ENCODE measurements around the gene TMEM213.

The TMEM213 gene

GRCh38 chr7:138878051-138878450, 80.3 kb downstream of the TMEM213 start:
- no peak for DNase-seq

- DNase-seq, result no peak
Measured at GRCh38 chr7:138878856-138879255, 81.1 kb downstream of the TMEM213 start.

- DNase-seq, result no peak
Measured at GRCh38 chr7:138879356-138879755, 81.6 kb downstream of the TMEM213 start.

DNA sequence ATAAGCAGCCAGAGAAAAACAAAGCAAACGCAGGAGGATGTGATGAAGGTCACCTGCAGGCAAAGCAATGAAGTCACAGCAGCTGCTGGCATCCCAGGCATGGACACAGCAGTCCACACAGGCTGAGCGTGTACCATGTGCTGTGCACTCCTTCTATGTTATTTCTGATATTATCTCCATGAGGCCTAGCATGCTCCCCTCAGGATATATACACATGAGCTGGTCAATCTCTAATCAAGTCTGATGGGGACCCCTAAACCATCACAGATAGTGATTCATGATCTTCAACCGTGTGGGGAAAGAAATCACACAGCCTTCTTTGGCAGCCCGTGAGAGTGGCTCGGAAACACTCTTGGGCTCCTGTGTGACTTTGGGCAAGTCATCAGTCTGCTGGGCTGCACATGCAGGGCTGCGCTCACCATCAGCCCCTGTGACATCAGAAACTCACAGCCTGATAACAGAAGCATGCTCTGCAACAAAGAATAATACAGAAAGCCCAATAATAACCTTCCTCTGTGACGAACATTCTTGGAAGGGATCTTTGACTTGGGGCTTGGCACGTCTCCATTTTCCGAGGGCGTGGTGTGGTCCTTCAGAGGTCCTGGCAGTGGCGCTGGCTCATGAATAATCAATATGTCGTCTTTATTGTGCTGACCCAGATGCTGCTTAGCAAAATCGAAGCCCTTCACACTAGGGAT, 83.2 kb downstream of the TMEM213 start:
- DNase-seq, result peak; percentile 22

DNA sequence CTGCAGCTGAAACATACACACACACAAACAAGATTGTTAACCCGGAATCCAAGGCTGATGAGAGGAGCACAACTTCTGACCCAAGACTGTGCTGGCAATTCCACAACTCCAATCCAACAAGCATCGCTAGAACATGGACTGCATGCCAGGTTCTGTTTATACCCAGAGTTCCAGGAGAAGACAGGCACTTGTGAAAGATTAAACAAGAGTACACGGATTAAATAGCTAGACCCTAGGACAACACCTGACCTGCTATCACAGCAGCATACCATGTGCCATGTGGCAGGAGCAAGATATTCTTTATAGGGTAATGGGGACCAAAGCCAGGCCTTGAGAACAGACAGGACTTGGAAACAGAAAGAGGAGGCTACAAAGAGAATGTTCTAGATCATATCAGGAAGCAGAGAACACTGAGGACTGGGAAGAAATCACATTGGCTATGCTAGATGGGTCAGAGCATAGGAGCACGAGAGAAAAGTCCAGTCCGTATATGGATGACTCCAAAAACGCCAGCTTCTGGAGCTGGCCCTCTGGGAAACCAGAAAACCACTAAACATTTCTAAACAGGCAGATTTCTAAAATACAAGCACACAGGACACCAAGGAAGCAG, 83.9 kb downstream of the TMEM213 start:
- DNase-seq, result no peak

- DNase-seq, result no peak
Measured at GRCh38 chr7:138882249-138882648, 84.5 kb downstream of the TMEM213 start.

- peak; percentile 61 for DNase-seq
Measured at GRCh38 chr7:138885383-138886147, 87.8 kb downstream of the TMEM213 start.

GRCh38 chr7:138886501-138886917, 88.7 kb downstream of the TMEM213 start:
- DNase-seq, result no peak

DNA sequence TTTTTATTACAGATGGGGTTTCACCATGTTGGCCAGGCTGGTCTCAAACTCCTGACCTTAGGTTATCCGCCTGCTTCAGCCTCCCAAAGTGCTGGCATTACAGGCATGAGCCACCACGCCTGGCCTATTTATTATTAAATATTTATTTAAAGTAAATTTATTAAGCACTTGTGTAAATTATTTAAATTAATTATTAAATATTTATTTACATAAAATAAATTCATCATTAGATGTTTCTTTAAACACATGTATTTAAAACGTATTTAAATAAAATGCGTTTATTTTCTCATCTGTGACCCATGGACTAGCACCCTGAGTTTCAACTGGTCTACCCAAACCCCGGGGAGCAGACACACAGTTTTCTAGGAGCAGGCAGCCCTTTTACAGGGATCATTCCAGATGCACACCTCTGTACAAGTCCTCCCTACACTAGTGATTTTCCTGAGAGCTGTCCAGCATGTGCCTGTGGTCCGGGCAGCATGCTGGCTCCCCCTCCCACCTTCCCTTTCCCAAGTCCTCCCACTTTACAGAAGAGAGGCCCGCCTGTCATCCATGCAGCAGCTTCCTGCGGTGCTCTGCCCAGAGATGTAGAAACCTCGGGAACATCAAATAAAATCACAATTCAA, 89.4 kb downstream of the TMEM213 start:
- DNase-seq, result no peak
